ENCODE results near the gene CCDC9.

- no peak for TF ChIP-seq POLR2AphosphoS5 (IDR thresholded peaks at IDR 0.05)
- peak; percentile 63 to 92 (median 92) for TF ChIP-seq CTCF (IDR thresholded peaks at IDR 0.05)
- TF ChIP-seq POLR2A (IDR thresholded peaks at IDR 0.05), result no peak
- no peak for TF ChIP-seq EP300 (IDR thresholded peaks at IDR 0.05)
These were observed 8.9 kb upstream of the CCDC9 start for GRCh38 chr19:47247308-47247990.

All from sigmoid colon (tissue), 4 donors.